CD4-positive, alpha-beta T cell treated with Interleukin-2 at 100 ng/mL for 4 hours (primary cell): ENCODE measurements around the gene KIF26B.
A peak's percentile ranks its signal among the peaks of the same experiment; 100 is the strongest.
"Not testable (repeated sequence)": the region's sequence is repeated elsewhere in the genome, so short reads cannot be mapped to it uniquely, and the experiment has no call there.

Experiments used
- DNase-seq: peaks from one replicate; pipeline ENCODE4 v3.0.0-alpha.2; 2020; ENCODE audit warnings: low spot score

The KIF26B gene

GRCh38 chr1:245356891-245357585, 202.3 kb downstream of the KIF26B start:
- no peak for DNase-seq

- not testable (repeated sequence) for DNase-seq
Observed at GRCh38 chr1:245359101-245359680, 204.4 kb downstream of the KIF26B start.

GRCh38 chr1:245361065-245361464, 206.3 kb downstream of the KIF26B start:
- no peak for DNase-seq

DNA sequence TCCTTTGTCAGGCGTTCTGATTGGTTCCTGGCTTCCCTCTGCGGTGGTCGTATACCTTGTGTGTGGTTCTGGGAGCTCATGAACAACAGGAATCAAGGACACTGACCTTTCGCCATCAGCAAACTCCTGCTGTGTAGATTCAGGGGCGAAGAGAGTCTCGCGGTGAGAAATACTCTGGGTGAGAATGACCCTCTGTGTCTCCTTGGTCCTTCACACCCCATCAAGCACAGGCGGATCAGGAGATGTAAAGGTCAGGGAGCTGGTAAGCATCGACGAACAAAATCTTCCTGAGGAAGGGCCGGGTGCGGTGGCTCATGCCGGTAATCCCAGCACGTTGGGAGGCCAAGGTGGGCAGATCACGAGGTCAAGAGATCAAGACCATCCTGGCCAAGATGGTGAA, 207.2 kb downstream of the KIF26B start:
- no peak for DNase-seq

DNA sequence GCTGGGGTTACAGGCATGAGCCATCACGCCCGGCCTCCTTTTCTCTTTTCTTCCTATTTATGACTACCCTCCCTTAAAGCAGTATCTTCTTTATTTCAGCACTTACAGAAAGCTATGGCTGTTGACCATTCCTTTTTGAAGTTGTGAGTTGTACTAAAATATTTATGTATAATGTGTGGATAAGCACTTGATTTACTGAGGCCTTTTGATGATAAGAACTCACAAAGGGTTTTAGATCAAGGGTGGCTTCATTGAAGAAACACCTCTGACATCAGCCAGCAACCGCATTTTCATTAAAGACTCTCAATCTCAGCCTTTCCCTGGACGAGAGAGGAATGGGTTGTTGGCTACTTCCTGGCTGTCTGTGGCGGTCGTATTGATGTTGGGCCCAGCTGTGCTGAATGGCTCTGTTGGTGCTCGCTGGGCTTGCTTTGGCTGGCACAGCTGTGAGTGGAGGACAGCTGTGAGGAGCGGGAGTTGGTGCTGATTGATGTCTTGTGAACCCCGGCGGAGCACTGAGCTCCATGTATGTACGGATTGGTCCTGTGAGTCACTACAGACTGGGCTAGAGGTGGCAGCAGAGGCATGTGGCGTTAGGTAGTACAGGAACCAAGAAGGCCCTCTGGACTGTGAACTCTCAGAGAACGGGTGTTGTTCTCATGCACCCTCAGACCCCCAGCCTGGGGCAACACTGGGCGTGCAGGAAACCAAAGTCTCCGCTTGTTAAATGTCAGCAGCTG, 208.8 kb downstream of the KIF26B start:
- no peak for DNase-seq

DNA sequence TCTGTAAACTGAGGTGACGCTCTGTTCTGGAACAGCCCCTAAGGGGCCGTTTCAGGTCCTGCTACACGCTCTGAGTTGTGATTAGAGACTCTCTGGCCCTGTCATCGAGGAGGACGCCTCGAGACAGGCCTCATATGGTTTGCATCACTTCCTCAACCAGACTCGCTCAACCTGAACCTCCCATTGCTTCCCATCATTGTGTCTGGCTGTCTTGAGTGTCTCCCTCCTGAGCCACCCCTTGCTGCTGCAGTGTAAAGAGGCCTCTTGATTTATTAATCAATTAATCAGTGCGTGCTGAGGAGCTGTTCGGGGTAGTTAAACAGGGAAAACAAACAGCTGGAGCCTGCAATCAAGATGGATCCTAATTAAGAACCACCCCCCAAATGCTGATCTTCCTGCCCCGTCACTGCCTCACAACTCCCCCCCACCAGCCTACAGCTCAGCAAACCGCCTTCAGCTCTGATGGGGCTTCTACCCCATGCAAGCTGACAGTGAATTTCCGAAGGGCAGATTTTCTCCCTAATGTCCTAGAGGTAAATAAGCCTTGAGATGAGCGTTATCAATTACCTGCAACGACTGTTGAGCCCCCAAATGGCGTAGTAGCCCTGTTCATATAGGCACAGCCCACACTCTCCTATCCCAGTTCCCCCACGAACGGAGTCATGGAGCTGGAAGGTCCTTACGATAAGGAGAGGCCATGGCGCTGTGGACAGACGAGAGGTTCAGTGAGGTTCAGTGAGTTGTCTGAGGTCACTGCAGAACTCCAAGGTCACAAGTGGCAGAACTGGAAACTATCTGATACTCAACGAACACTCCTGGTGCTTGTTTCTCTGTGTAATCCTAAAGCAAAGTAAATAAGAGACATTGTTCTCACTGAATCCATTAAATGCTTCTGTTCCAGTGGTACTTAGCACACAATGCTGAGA, 210.6 kb downstream of the KIF26B start:
- no peak for DNase-seq

DNA sequence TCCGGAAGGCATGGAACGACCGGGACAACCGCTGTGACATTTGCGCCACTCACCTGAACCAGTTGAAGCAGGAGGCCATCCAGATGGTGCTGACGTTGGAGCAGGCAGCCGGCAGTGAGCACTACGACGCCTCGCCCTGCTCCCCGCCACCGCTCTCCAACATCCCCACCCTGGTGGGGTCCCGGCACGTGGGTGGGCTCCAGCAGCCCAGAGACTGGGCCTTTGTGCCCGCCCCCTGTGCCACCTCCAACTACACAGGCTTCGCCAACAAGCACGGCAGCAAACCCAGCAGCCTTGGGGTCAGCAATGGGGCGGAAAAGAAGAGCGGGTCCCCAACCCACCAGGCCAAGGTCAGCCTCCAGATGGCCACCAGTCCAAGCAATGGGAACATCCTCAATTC, 212.1 kb downstream of the KIF26B start:
- no peak for DNase-seq

DNA sequence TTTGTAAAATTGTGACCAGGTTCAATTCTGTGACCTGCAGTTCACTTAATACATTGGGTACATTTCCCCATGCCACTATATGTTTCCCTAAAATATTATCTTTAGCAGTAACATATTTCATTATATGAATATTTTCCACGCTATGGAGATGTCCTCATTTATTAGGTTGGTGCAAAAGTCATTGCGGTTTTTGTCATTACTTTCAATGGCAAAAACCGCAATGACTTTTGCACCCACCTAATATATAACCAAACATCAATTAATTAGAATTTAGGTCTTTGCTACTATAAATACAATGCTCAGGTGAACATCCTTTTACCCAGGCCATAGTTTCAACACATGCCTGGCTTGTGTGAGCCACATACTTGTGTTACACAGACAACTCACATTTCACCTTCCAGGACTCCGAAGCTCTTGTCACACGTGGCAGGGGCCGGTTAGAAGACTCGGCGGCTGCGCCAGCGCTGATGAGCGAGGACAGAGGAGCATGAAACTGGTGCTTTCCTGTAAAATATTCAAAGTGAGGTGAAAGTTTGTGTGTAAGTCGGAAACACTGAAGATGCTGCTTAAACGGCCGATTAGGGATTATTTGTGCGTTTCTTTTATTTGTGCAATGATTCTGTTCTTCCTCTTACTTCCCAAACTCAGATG, 215.5 kb downstream of the KIF26B start:
- DNase-seq = no peak

GRCh38 chr1:245370905-245371581, 216.3 kb downstream of the KIF26B start:
- no peak for DNase-seq

DNA sequence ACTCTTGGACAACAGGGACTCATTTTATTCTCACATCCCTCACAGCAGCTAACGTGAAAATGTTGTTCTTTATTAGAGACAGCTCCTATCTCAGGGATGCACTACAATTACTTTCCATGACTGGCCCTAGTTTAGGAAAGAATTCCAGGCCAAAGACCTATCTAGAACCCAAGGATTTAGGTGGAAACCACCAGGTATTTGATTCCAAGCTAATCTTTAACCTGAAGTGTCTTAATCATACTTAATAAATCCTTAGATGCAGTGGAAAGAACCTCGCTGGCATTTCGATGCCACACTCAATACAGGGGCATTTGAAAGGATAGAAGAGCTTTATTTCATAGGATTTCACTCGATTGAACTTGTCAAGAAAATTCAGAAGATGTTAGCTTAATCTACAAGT, 218.3 kb downstream of the KIF26B start:
- DNase-seq = no peak

DNA sequence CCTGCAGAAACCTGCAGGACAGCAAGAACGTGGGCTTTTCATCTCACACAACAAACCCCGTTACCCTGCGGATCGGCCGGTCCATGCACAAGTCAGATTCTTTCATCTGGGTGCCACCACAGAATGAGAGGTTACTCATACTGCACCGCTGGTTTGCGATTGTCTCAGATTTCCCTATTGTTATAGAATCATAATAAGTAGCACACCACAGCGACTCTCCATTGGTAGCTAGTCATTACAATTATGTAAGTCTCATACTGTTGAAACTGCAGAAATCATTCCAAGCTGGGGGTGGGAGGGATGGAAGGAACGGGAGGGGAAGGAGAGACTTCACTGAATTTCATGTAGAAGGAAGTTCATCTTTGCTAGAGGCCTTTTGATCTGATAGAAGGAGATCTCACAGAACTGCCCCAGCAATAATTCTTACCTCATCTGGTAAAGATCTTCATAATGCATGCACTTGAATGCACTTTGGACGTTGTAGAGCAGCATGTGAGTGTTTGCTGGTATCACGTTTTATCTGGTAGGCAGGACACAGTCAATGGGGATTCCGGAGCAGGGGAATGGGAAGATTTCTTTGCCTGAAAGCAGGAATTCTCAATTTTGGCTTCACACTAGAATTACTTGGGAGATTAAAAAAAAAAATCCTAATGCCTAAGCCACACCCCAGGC, 221.1 kb downstream of the KIF26B start:
- no peak for DNase-seq

DNA sequence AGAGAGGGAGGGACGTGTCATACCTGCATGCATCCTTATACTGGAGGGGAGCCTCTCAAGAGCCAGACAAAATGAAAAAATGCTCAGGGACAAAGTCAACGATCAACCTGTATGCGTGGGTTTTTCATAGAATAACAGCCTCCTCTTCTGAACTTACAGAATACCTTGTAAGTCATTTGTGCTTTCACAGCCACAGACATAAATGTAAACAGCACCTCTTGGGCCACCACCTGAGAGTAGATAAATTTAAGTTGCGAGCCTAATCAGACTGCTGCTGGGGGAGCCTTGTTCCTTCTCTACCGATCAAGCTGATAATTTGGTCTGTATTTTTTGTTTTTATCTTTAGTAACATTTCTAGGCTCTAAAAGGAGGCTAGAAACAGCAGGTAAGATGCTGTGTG, 223.1 kb downstream of the KIF26B start:
- no peak for DNase-seq

DNA sequence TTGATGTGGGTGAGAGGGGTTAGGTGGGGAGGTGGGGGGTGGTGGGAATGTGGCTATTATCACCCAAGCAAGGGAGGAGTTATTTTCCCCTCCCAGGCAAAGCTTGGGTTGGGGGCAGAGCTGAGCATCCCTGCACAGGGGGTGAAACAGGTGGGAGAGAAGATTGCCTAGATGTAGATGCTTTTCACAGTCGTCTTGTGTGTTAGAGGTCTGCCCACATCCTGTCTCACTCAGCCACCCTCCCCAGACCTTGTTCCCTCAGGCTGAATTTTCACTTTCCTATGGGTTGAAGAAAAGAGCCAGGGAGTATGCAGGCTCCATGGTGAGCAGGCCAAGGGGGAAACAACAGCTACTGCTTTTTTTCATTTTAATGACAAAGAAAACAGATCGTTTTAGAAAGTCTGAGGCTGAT, 223.5 kb downstream of the KIF26B start:
- DNase-seq = peak; percentile 1

DNA sequence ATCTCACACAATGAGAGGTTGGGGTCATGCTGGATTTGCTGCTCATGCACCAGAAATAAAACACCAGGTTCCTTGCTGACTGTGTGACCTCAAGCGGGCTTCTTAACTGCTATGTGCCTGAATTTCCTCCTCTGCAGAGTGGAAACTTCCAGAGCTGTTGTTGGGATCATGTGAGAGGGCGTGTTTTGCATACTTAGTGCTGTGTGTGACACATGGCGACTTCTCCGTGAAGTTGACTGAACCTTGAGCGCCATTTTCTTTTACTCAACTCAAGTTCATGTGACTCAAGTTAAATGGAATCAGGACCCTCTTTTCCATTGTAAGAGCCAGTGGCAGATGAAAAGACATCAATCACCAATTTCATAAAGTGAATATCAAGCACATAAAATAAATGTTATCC, 224.0 kb downstream of the KIF26B start:
- DNase-seq = no peak

DNA sequence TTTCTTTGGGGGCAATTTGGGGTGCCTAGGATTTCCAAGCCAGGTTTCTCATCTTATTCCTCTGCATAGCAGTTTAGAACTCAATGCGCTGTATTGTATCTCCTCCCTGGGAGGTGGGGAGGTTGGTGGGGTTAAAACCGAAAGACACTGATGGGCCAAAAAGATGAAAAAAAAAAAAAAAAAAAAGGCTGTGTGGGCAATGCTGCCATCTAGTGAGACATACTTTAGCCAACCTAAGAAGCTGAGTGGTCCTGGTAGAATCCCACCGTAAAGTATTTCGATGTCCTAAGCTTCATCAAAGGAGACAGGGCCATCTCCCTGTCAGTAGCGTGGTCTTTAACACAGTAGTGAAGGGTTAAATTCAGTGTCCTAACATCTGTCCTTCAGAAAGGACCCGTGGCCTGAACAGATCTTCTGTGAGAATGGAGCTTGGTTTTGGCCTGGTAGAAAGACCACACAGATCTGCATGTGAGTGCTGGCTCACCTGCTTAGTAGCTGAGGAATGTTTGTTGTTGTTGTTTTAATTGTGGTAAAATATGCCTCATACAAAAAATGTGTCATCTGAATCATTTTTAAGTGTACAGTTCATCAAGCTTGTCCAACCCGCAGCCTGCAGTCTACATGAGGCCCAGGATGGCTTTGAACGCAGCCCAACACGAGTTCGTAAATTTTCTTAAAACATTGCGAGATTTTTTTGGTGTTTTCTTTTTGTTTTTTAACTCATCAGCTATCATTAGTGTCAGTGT, 226.2 kb downstream of the KIF26B start:
- DNase-seq = no peak

GRCh38 chr1:245382981-245383380, 228.2 kb downstream of the KIF26B start:
- DNase-seq = no peak

- DNase-seq = no peak
Observed at GRCh38 chr1:245383396-245384330, 228.9 kb downstream of the KIF26B start.

GRCh38 chr1:245386297-245386971, 231.6 kb downstream of the KIF26B start:
- DNase-seq = no peak
